Posterior vena cava (tissue), 2 donors: ENCODE measurements around the gene ZNF17. TPM values are rescaled to one million over a fixed set of nuclear protein-coding genes. Genes with fewer than 3 reads are reported as not detected.
"Not testable (repeated sequence)": the region's sequence is repeated elsewhere in the genome, so short reads cannot be mapped to it uniquely, and the experiment has no call there.

Experiments used
- DNase-seq: peaks from one replicate; pipeline ENCODE4 v3.0.0-alpha.2; 2020; ENCODE audit warnings: low spot score
- intact Hi-C, 2 donors: fragments of 100-400 bp; cut with DNase I; formaldehyde crosslinking; loops; one replicate each; pipeline versions ENCODE4 v1.14.1 to v1.14.2; 2022 to 2023
- long read RNA-seq, 2 donors: library from polyadenylated mRNA; unstranded; transcript quantifications; one replicate each; pipeline ENCODE4 v2.0.0, GENCODE V29; 2020 to 2021
- total RNA-seq, 2 donors: library from RNA; stranded (reverse); fragmentation: NEBNext Ultra II Directional; extraction: Animal tissue kit (Norgen Biotek cat#: 25700); gene quantifications; one replicate each; pipeline ENCODE4 v1.2.1, GENCODE V29; 2021
- donor health status: DM: yes; HTN: yes; CAD: no.
- donor health status: DM: yes; HTN: yes; CAD: no.

ZNF17 gene
- total RNA-seq: 10 to 100 TPM; 10.9 to 11.4 TPM
- long read RNA-seq, donor 1, partial matches to known transcripts: 0 of 2 reads
- long read RNA-seq, donor 1, other reads (novel, unspliced or antisense): 0 of 2 reads
- long read RNA-seq, donor 2, transcript ZNF17-201 (4 exons, 2,716 nt): major isoform, 5 of 9 reads
- long read RNA-seq, donor 2, partial matches to known transcripts: 0 of 9 reads
- long read RNA-seq, donor 2, other reads (novel, unspliced or antisense): 0 of 9 reads

DNA sequence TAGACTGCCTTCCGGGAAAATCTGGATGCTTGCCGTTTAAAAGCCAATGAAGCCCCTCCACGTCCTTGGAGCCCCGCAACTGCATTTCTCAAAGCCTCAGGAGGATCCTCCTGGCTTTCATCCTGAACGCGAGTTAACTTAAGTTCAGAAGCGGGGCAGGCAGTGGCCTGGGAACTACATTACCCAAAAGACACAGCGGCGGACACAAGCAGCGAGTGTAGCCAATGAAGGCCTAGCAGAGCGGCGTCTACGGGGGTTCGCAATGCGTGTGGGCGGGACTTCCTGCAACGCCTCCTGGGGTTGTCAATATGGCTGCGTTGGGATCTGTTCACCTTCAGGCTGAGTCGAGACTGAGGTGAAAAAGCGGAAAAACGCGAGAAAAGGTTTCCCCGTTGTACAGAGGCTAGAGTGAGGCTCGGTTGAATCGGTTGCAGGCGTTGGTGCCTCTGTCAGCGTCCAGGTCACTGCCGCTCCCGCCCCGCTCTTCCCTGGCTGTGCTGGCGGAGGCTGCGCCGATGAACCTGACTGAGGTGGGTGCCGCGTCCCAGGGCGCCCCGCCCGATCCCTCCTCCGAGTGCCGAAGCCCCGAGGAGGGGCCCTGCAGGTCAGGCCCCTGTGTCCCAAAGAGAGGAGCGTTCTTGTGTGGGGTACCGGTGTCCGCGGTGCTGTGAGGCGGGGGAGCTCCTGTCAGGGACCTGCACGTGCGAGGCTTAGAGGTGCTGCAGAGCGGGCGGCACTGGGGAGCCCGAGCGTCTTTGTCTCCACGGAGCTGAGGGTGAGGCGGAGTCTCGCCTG, at the start of gene ZNF17:
ZNF17 (plus strand) TSS at position 285 of the 795 bp plus-strand sequence. CDS start 2,455 bp downstream, outside the sequence.
- peak; percentile 98 for DNase-seq
- intact Hi-C loops: no loop called here

DNA sequence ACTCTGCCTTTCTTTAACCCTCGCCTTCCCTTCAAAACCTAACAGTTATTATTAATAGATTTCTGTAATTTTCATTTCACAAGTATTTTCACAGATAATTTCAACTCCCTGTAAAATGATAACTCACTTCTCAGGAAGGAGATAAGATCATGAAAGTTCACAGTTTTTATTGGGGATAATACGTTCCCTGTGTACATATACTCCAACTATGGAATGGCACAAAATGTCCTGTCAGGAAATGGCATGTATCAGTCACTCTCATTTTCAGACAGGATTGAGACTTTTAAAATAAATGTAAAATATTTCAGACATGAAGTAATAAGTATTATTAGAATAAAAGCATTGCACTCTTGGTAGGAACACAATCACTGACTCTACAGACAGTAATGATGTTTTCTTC, 48.5 kb upstream of the ZNF17 start:
- no peak for DNase-seq
- intact Hi-C loops: no loop called here

DNA sequence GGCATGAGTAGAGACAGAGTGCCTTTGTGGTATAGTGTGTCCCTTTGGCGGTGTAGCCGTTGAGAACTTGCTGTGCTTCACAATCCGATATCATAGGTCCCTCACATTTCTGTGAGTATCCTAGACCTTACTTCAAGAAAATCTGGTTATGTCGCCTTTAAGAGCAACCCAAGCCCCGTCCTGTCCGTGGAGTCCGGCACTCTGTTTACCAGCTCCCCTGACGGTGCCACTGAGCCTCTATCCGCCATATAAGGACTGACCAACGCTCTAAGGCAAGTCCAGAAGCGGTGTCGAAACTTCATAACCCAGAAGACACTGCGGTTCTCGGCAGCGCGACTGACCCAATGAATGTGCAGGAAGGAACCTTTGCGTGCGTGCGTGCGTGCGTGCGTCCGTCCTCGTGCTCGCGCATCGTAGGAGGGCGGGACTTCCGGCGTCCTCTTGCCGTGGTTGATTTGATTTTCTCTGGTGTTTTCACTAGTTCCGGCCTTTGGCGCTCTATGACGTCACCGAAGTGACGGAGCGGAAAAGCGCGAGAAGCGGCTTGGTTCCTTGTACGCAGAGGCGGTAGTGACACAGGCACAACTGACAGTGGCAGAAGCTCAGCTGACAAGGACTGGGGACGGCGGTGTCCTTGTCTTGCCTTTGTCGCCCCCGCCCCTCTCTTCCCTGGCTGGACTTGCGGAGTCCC, 47.8 kb upstream of the ZNF17 start, which contains the start of the genes TRAPPC2B and ZNF547:
TRAPPC2B (plus strand) TSS at position 555 of the 691 bp plus-strand sequence. CDS start 1,283 bp downstream, outside the sequence.
ZNF547 (plus strand) TSS at position 555 of the 691 bp plus-strand sequence. CDS start 5,005 bp downstream, outside the sequence.
- peak; percentile 100 for DNase-seq
- intact Hi-C loops: no loop called here

DNA sequence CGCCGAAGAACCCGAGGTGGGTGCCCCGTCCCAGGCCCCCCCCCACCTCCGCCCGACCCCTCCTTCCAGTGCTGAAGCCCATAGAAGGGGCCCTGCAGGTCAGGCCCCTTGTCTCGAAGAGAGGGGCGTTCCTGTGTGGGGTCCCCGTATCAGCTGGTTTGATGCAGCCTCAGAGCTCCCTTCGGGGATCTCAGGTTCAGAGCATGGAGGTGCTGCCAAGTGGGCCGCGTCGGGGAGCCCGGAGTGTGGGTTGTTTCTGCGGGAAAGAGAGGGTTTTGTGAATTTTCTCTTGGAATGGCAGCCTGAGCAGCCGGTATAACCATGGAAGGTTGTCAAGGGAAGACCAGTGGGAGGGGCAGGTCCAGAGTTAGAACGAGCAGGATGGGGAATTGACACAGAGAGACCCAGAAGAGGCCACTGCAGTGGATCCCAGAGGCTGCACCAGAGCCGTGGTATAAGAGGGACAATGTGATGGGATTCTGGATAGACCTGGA, 47.2 kb upstream of the ZNF17 start:
- intact Hi-C loops: no loop called here
- peak; percentile 79 for DNase-seq

DNA sequence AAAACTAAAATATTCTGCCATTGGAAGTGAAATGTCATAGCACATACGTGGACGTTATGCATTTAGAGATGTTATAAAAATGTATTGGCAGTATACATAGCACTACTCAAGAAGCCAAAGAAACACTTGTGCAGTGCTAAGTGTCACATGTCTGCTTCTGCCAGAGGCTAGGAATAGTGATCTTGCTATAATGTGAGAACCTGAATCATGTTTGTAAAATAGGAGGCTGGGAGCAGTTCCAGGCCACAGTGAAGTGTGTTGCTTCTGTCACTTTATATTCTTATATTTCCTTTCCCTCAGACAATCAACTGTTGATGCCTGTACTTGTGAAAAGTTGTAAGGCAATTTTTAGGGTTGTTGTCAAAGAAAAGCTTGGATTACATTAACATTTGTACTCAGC, 44.2 kb upstream of the ZNF17 start:
- intact Hi-C loops: no loop called here

DNA sequence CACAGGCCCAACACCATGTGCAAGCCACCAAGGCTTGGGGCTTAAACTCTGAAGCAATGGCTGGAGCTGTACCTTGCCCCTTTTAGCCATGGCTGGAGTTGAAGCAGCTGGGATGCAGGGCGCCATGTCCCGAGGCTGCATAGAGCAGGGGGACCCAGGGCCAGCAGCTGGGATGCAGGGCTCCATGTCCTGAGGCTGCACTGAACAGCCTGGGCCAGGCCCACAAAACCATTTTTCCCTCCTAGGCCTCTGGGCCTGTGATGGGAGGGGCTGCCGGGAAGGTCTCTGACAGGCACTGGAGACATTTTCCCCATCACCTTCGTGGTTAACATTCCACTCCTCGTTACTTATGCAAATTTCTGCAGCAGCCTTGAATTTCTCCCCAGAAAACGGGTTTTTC, 36.8 kb upstream of the ZNF17 start:
- no peak for DNase-seq
- intact Hi-C loops: no loop called here

More for the DNA sequence above, 44.2 kb upstream of the ZNF17 start:
- no peak for DNase-seq

DNA sequence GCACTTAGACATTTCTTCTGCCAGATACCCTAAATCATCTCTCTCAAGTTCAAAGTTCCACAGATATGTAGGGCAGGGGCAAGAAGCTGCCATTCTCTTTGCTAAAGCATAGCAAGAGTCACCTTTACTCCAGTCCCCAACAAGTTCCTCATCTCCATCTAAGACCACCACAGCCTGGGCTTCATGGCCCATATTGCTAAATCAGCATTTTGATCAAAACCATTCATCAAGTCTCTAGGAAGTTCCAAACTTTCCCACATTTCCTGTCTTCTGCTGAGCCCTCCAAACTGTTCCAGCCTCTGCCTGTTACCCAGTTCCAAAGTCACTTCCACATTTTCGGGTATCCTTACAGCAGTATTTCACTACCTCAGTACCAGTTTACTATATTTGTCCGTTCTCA, 36.3 kb upstream of the ZNF17 start:
- DNase-seq, intact Hi-C loops: not testable (repeated sequence)

DNA sequence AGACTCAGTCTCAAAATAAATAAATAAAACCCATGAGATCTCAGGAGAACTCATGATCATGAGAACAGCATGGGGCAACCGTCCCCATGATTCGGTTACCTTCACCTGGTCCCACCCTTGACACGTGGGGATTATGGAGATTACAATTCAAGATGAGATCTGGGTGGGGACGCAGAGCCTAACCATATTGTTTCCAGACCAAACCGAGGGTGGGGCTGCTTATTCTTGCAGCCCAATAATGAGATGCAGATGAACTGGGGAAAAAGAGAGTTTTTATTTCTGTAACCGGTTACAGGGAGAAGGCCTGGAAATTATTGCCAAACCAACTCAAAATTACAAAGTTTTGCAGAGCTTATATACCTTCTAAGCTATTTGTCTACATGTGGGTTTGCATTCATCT, 34.8 kb upstream of the ZNF17 start:
- intact Hi-C loops: no loop called here
- no peak for DNase-seq

DNA sequence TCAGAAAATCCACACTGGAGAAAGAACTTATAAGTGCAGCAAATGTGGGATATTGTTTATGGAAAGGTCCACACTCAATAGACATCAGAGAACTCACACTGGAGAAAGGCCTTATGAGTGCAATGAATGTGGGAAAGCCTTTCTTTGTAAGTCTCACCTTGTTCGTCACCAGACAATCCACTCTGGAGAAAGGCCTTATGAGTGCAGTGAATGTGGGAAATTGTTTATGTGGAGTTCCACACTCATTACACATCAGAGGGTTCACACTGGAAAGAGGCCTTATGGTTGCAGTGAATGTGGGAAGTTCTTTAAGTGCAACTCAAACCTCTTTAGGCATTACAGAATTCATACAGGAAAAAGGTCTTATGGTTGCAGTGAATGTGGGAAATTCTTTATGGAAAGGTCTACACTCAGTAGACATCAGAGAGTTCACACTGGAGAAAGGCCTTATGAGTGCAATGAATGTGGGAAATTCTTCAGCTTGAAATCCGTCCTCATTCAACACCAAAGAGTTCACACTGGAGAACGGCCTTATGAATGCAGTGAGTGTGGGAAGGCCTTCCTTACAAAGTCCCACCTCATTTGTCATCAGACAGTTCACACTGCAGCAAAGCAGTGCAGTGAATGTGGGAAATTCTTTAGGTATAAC, 33.3 kb upstream of the ZNF17 start:
- intact Hi-C loops: no loop called here
- no peak for DNase-seq

DNA sequence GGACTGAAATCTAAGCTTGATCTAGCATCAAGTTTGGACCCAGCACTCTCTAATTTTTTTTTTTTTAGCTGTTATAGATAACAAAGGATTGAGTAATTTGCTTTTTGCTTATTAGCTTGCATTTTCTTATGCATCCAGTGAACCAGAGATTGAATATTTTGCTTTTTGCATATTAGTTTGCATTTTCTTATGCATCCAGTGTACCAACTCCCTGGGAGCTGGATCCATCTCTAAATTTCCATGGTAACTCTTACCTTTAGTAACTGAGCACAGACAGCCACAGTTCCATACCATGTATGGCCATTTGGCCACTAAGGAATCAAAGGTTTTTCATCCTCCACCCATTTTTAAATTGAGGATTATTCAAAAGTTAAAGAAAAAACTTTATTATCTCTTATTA, 30.0 kb upstream of the ZNF17 start:
- intact Hi-C loops: no loop called here
- DNase-seq: no peak

DNA sequence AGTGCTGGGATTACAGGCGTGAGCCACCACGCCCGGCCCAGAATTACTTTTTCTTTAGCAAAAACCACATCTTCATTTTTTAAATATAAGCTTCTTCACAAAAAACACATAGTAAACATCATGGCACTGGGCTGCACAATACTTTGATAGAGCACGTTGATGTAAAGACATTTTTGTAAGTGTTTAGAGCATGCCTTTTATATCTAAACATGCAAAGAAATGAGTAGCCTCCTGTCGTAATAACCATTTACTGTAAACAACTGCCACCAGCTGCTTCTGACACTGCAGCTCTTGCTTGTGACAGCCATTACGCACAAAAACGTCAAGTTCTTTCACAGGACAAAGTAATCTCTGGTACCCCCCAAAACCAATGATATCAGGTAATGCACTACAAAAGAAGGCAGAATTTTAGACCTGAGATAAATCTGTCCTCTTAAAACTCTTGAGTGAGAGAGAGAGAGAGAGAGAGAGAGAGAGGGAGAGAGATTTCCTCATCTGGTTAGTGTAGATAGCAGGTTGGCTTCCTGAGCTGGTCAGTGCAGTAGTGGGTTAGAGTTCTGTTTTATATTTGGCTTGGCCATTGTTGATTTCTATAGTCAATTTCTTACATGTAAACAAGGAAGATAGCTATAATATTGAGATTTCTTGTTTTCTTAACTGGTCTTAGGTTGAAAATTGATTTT, 28.0 kb upstream of the ZNF17 start:
- intact Hi-C loops: no loop called here
- no peak for DNase-seq

DNA sequence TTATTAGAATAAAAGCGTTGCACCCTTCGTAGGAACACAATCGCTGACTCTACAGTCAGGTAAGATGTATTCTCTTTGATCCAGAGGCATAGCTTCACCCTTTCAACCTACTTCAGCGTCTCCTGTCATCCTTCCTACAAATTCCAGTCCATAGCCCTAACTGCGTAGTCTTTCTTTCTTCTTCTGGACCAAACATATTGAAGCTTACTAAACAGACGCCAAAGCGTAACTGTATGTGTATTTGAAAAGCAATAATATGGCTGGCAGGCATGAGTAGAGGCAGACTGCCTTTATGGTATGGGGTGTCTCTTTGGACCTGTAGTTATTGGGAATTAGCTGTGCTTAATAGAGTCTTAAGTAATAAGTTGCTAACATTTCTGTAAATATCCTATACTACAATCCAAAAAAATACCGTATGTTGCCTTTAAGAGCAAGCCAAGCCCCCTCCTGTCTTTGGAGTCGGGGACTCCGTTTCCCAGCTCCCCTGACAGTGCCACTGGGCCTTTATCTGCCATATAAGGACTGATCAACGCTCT, 21.7 kb upstream of the ZNF17 start:
- intact Hi-C loops: no loop called here
- DNase-seq: no peak

DNA sequence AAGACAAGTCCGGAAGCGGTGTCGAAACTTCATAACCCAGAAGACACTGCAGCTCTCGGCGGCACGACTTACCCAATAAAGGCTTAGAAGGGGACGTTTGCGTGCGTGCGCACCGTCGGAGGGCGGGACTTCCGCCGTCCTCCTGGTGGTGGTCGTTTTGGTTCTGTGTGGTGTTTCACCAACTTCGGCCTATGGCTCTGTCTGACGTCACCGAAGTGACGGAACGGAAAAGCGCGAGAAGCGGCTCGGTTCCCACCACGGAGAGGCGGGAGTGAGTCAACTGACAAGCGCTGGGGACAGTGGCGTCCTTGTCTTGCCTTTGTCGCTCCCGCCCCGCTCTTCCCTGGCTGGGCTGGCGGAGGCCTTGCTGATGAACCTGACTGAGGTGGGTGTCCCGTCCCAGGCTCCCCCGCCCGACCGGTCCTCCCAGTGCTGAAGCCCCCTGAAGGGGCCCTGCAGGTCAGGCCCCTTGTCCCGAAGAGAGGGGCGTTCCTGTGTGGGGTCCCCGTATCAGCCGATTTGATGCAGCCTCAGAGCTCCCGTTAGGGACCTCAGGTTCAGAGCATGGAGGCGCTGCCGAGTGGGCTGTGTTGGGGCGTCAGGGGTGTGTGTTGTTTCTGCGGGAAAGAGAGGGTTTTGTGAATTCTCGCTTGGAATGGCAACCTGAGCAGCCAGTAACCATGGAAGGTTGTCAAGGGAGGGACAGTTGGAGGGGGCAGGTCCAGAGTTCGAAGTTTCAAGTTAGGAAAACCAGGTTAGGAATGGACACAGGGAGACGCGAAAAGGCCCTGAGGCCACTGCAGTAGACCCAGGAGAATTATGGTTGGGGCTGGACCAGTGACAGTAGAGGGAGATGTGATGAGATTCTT, 21.0 kb upstream of the ZNF17 start, which contains the start of gene ZNF548:
ZNF548 (plus strand) TSS at position 125 of the 869 bp plus-strand sequence; CDS start at position 371, 246 bp downstream.
- intact Hi-C loops: no loop called here
- peak; percentile 99 for DNase-seq

DNA sequence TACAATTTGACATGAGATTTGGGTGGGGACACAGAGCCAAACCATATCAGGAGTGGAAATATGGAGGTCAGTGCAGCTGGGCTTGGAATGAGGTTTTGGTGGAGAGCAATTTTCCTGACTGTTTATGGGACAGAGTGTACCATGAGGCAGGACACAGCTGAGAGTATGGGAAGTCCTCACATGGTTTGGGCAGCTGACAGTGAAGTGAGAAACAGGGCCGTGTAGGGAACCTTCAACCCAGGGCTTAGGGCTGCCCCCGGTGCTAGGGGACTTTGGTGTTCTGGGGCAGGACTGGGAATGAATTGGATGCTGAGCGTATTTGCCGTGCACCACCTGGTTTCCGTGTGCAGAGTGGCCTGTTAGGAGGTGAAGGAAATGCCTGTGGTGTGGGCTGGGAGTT, 15.3 kb upstream of the ZNF17 start:
- intact Hi-C loops: no loop called here
- no peak for DNase-seq

DNA sequence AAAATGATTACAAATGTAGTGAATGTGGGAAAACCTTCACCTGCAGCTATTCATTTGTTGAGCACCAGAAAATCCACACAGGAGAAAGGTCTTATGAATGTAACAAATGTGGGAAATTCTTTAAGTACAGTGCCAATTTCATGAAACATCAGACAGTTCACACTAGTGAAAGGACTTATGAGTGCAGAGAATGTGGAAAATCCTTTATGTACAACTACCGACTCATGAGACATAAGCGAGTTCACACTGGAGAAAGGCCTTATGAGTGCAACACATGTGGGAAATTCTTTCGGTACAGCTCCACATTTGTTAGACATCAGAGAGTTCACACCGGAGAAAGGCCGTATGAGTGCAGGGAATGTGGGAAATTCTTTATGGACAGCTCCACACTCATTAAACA, 12.1 kb upstream of the ZNF17 start:
- intact Hi-C loops: no loop called here
- DNase-seq: no peak

DNA sequence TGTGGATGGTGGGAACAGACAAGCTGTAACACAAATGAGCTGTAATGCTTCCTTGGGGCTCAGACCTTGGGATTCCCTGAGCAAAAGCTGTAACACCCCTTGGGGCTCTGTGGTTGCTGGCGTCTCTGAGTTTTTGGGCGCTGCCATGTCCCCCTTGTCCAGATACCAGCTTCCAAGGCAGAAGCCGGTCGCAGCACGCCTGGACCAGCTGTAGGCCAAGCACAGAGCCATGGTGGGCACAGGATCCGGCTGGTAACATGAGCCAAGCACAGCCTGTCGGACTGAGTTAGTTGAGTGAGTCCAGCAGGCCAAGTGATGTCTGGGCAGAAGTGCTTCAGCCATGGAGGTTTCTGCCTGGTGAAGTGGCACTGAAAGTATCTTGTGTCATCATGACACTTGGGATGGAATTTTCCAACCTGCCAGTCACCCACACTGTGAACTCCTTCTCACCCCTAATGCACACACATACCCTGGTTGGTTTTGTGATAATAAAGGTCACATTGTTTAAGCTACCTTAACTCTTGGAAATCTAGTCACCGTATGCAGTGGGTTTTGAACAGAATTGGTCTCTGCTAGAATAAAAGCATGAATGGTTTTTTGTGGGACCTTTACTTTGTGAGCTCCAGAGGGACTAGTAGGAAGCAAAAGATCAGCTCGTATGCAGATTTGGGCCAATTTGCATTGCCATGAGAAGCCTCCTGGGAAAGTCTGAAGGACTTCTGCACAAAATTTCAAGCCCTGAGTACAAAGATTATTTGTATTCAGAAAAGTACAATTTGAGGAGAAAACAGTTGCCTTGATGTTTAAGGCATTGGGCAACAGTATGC, 7.0 kb upstream of the ZNF17 start:
- no peak for DNase-seq
- intact Hi-C loops: no loop called here
